Epithelial cell of proximal tubule (primary cell): ENCODE results near the gene NRG2. TPM values are rescaled to one million over a fixed set of nuclear protein-coding genes. Genes with fewer than 3 reads are reported as not detected.

ENCODE experiments used
- DNase-seq: peaks from one replicate; pipeline ENCODE4 v3.0.0-alpha.2; 2011; ENCODE audit warnings: low read depth
- H3K4me3 ChIP-seq: 2 replicates; pipeline ENCODE4 v1.5.1; 2011; ENCODE audit warnings: low read depth, mild to moderate bottlenecking, low read length
- total RNA-seq: library from RNA; depleted of rRNA; stranded (reverse); fragments of >200 nt; gene quantifications from 2 replicates; pipeline ENCODE4 v1.2.3, GENCODE V29; 2015
- TF ChIP-seq, protein P1 (sequence below): conservative IDR thresholded peaks from 2 replicates; pipeline ENCODE4 v1.5.1; 2012; ENCODE audit warnings: low read depth, mild to moderate bottlenecking, low read length

NRG2 gene
- total RNA-seq, 1 donor from 2014 or later: 1.5 TPM

GRCh38 chr5:139979518-139979917, 63.6 kb downstream of the NRG2 start:
- H3K4me3 ChIP-seq: no peak overlapping the region
- TF ChIP-seq, protein P1, sequence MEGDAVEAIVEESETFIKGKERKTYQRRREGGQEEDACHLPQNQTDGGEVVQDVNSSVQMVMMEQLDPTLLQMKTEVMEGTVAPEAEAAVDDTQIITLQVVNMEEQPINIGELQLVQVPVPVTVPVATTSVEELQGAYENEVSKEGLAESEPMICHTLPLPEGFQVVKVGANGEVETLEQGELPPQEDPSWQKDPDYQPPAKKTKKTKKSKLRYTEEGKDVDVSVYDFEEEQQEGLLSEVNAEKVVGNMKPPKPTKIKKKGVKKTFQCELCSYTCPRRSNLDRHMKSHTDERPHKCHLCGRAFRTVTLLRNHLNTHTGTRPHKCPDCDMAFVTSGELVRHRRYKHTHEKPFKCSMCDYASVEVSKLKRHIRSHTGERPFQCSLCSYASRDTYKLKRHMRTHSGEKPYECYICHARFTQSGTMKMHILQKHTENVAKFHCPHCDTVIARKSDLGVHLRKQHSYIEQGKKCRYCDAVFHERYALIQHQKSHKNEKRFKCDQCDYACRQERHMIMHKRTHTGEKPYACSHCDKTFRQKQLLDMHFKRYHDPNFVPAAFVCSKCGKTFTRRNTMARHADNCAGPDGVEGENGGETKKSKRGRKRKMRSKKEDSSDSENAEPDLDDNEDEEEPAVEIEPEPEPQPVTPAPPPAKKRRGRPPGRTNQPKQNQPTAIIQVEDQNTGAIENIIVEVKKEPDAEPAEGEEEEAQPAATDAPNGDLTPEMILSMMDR: no peak
- DNase-seq: no peak

DNA sequence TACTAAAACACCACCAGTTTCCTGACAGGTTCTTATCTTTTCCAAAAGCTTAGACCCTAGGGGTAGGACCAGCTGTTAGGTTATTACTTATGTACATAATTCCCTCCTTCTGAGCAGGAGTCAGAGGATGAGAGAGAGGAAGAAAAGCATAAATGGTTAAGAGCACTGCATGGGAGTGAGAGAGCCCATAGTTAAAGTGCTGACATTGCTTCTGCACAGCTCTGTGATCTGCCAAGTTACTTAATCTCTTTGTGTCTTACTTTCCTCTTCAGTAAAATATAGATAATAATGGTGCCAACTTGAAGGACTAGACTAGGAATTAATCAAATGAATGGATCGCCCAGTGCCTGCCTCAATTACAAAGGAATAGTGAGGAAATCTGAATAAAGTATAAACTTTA, 66.4 kb downstream of the NRG2 start:
- TF ChIP-seq, protein P1: no peak
- DNase-seq: no peak
- H3K4me3 ChIP-seq: no peak overlapping the region

DNA sequence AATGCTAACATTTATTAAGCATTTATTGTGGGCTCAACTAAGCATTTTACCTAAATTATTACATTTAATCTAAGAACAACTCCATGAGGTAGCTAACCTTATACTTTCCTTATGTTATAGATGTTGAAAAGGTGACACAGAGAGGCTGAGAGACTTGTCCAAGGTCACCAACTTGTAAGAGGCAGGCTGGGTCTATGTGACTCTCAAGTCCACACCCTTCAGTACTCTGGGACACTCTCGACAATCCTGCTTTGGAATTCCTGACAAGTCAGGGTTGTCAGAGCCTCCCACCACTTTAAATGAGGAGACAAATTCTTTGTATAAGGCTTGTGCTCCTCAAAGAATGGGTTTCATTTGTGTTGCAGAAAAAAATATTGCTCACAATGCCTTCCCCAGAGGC, 67.2 kb downstream of the NRG2 start:
- DNase-seq: no peak
- H3K4me3 ChIP-seq: no peak overlapping the region
- TF ChIP-seq, protein P1: no peak

DNA sequence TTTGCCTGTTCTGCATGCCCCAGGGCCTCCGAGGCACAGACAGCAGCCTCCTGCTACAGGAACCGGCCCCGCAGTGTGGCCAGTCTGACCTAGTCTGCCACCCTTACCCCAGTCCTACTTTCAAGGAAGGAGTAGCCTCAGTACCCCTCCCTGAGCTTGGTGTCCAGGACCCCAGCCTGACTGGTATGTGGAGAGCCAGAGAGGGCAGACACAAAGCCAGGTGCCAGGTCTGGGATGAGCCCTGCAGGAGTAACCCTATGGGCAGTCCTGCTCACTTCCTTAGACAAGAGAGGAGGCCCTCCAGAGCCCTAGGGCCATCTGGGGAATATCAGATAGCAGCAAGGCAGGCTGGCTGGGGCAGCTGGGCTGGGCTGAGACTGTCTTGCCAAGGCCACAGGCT, 67.8 kb downstream of the NRG2 start:
- no peak for DNase-seq
- no peak overlapping the region for H3K4me3 ChIP-seq
- TF ChIP-seq, protein P1: no peak

DNA sequence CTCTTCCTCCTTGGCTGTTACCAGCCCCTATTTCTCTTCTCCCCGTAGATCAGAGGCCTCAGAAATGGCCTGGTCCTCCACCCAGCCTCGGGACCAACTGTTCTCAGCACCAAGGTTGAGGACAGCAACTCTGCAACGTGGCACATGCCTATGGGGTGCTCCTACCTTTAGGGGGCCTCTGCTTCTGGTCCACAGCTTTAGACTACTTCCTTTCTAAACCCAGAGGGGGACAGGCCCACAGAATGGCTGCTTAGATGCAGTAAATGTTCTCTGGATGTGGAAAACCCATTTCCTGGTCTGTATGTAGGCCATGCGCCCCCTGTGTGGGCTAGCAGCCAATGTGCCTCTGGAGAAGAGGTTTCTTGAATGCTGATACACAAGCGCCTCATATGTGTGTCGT, 68.4 kb downstream of the NRG2 start:
- DNase-seq: no peak
- no peak overlapping the region for H3K4me3 ChIP-seq
- TF ChIP-seq, protein P1: no peak

DNA sequence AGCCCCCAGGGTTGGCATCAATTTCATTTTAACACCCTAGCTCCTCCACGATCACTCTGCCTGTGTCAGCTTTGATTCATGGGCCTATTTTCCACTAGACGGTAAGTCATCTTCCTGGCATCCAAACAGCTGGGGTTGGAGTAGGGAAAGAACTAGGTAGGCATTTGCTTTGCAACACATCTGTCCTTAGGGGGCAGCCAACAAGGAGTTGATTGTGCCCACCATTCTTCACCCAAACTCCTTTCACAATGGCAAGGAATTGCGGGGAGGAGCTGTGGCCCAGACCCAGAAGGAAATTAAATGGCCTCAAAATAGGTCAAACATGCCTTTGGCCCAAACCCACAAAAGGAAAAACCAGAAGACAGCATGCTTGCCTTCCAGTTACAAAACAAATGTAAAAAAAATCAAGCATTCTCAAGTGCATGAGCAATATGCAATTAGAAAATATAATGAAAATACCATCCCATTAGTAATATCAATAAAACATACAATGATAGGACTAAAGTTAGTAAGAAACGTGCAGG, 71.8 kb downstream of the NRG2 start:
- TF ChIP-seq, protein P1: no peak
- no peak overlapping the region for H3K4me3 ChIP-seq
- DNase-seq: no peak

DNA sequence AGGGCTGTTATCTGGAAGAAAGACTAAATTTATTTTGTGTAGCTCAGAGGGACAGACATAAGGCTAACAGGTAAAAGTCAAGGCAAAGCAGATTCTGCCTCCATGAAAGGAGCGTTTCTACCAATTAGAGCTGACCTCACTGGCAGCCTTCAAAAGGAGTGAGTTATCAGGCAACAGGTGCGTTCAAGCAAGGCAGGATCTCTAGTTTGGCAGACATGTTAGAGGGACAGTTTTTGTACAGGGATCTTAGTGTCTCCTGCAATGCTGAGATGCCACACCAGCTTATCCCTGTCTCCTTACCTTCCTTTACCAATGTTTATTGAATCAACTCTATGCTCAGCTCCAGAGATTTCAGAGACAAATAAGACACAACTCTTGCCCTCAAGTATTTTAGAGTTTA, 73.8 kb downstream of the NRG2 start:
- H3K4me3 ChIP-seq: no peak overlapping the region
- TF ChIP-seq, protein P1: no peak
- DNase-seq: no peak
